HK-2 (cell line): Measurements from ENCODE around the gene CDYL2.

Experiments used
- DNase-seq: peaks from one replicate; pipeline ENCODE4 v3.0.0-alpha.2; 2018; ENCODE audit not compliant: unreplicated experiment

The CDYL2 gene

DNA sequence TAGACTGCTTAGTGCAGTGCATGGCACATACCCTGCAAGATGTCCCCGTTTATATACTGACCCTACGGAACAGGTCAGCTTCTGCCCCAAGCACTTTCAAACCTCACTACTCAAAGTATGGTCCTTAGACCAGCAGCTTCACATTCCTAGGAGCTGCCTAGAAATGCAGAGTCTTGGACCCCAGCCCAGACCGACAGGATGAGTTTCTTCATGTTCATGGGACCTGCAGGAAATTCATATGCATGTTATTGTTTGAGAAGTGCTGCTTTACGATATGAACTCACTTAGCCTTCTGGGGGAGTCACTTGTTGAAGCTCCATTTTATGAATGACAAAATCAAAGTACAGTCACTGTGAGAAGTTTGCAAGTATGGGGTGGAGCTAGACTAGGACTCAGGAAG lies 181.0 kb downstream of the CDYL2 start:
- no peak for DNase-seq

GRCh38 chr16:80622007-80622406 lies 182.4 kb downstream of the CDYL2 start:
- no peak for DNase-seq

DNA sequence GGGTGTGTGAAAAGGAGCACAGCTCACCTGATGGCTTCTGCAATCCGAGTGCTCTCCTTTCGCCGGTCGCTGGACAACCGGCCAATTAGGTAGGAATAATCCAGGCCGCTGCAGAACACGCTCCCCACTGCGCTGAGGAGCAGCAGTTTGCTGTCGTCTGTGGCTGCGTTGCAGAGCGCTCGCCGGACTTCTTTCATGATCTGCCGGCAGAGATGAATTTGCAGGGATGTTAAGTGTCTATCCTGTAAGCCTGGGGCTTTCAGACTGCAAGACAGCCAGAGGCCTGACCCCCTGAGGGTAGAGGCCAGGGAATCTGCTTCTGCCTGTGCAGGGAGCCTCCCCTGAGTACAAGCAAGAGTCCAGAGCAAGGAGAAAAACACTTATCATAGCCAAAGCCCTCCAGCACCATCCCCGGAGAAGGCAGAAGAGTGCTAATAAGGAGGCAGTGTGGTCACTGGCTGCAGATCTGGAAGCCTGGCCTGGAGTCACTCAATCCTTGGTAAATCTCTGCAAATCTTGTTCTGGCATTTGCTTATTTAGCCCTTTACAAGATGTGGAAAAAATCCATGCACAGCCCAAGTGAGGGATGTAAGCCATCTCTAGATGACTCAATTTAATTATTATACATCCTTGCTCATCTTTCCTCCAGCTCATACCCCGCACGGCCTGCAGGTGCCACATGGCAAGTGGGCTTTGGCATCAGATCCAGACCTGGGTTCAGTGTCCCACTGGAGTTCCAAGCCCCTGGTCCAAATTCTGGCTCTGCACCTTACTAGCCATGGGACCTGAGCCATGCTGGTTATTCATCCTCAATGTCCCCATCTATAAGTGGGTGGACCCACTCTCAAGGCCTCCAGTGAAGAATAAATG lies 183.4 kb downstream of the CDYL2 start:
- DNase-seq: no peak

- no peak for DNase-seq
Measured at GRCh38 chr16:80619824-80620223, 184.6 kb downstream of the CDYL2 start.

GRCh38 chr16:80618862-80619648 lies 185.3 kb downstream of the CDYL2 start:
- no peak for DNase-seq

DNA sequence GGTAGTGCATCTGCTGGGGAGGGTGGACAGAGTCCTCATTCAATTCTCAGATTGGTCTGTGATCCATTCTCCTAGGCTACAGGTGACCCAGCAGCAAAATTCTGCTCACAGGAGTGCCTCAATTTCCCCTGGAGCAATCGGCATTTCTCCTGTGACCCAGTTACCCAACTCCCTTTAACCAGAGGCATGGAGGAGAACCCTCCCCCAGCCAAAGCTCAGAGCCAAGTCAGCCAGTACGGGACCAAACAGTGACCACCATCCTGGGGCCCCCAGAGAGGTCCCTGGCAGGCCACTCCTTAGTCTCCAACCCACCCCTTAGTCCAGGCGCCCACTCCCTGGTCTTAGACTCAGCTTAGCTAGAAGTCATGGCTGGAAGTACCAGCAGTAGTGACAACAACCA lies 188.0 kb downstream of the CDYL2 start:
- DNase-seq: no peak

DNA sequence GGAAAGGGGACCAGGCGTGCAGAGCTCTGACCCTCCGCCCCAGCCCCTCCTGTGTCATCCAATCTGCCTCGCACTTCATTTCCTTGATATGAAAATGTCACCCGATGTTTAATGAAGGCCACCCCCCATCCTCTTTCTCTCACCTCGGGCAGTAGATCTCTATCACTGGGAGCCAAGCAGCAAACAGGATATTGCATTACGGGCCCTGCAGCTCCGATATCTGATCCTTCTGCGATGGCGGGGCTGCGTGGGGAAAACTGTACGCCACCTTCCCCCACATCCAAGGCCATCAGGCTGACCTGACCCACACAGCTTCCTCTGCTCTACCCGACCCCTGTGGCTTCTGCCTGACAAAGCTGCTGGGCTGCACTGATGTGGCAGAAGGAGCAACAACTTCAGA lies 188.7 kb downstream of the CDYL2 start:
- DNase-seq: no peak

- DNase-seq: no peak
Measured at GRCh38 chr16:80614908-80615671, 189.3 kb downstream of the CDYL2 start.

- no peak for DNase-seq
Measured at GRCh38 chr16:80612461-80613017, 191.9 kb downstream of the CDYL2 start.

GRCh38 chr16:80611930-80612327 lies 192.5 kb downstream of the CDYL2 start:
- no peak for DNase-seq

DNA sequence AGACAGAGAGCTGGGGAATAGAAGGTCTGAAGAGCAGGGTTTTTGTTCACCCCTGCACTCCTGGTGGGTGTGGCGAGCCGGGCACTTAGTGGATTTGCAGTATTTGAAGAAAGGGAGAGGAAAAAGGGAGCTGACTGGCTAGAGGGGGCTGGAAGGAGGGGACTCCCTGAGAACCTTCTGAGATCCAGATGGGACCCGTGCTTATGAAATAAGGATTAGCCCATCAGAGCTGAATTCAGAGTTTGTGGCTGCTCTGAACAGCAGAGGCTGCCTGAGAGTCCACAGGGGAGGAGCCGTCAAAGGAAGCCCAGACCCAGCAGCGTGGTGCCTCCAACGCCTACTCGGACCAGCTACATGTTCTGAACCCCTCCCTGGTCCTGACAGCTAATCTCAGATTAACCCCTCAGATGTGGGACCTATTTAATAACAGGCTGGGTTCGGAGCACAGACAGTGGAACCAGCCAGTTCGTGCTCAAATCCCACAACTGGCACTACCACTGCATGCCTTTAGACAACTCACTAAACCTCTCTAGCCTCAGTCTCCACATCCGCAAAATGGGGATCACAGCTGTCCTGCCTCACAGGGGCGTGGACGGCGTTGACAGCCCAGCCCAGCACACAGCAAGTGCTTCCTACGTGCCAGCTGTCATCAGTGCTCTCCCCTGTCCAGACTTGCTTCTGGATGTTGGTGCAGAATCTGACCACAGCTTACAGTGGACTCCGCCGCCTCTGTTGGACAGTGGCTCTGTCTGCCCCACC lies 193.0 kb downstream of the CDYL2 start:
- DNase-seq: no peak

GRCh38 chr16:80610481-80611156 lies 193.8 kb downstream of the CDYL2 start:
- no peak for DNase-seq

DNA sequence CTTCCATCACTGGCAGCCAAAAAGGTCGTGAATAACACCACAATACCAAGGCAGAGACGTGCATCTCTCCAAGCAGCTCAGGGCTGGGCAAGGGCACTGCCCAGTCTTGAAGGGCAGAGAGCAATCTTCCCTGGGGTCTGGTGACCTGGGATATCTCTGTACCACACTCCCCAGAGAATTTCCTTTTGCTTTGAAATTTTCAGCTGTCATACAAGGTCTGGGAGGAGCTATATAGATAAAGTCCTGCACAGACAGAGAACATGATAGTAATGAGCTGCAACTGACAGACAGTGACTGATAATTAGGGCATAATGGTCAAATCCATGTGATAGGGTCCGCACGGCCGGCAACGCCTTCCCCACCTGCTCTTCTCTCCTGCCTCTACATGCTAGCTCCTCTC lies 195.5 kb downstream of the CDYL2 start:
- DNase-seq: no peak

DNA sequence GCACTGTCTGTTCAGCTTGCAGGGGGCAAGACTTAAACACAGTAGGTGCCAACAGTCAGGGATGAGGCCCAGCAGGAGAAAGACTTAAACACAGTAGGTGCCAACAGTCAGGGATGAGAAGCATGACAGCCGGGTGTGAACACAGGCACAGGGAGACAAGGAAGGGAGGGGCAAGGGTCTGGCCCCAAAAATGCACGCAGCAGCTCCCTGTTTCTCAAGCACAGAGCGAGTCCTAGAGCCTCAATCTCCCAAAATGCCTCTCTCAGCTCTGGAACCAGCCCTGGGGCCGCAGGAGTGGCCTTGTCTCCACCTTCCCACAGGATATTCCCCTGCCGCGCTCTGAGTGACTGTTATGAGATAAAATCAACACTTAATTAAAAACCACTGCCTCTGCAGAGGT lies 197.2 kb downstream of the CDYL2 start:
- DNase-seq: no peak

- DNase-seq: no peak
Measured at GRCh38 chr16:80606221-80606766, 198.1 kb downstream of the CDYL2 start.

- DNase-seq: no peak
Measured at GRCh38 chr16:80604600-80605355, 199.6 kb downstream of the CDYL2 start.

DNA sequence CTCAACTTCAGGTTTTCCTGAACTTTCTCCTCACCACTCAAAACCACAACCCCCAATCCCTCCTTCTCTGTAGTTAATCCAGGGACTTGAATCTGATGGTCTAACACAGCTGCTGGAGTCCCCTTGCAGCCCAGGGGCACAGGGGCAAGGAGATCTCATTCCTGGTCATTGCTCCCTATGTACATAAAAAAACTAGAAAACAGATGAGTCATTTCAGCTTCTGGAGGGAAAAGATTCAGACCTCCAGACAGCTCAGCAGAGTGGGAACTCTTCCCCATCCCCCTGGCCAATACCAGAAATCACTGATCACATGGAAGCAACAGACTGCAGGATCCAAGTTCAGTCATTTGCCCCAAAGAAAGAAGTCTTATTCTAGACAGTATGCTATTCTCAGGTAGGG lies 201.5 kb downstream of the CDYL2 start:
- no peak for DNase-seq

DNA sequence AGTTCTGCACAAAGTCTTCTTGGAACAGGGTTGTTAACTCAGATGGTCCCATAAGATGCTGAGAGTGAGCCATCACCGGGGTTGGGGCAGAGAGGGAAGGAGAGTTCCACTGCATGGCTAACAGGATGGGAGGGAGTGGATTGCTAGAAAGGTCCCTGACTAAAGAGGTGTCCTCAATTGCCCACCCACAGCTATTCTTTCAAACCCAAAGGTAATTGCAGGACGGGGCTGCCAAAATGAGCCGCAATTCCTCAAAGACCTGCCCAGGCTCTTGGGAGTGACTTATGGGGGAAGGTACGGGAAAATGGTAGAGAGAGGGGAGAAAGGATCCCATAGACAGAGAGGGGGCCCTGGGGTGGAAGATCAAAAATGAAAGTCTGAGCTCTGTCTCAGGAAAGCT lies 203.2 kb downstream of the CDYL2 start:
- DNase-seq: no peak

DNA sequence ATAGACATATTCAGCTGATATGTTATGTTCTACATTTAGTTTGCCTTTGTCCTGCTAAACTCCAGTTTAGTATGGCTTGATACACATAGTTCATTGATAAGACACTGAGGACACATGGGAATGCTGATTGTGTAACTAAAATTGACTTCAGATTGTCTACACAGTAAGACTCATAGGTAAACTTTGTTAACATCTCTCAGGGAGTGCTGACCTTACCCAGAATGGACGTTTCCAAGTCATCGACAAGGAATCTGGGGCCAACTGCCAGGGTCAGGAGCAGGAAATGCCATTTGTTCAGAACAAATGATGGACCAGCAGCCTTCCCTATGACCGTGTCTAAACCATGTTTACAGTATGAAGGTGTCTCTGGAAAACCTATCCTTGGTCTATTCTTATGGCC lies 204.9 kb downstream of the CDYL2 start:
- no peak for DNase-seq
